Activated CD8-positive, alpha-beta T cell treated with anti-CD3 and anti-CD28 coated beads for 36 hours (primary cell): ENCODE measurements around the gene CPXM2. TPM values are rescaled to one million over a fixed set of nuclear protein-coding genes. Genes with fewer than 3 reads are reported as not detected.

Experiments used
- ATAC-seq: fragments of 200-7000 bp; cut with Tn5 transposase; one replicate; pipeline ENCODE4 v1.10.0; 2021; ENCODE audit warnings: mild to moderate bottlenecking, moderate library complexity
- CTCF ChIA-PET: fragments of 350-600 bp; sonication (Branson Sonifier 250); formaldehyde crosslinking; loops from one replicate; lab custom pipeline; 2021; ENCODE audit warnings: antibody characterized with exemption; lab: Charles Lee
- POLR2A ChIA-PET: fragments of 350-600 bp; sonication (Branson Sonifier 250); formaldehyde crosslinking; loops from one replicate; lab custom pipeline; 2021; ENCODE audit warnings: antibody characterized with exemption; lab: Charles Lee
- DNase-seq: peaks from one replicate; pipeline ENCODE4 v3.0.0-alpha.2; 2020
- H3K27ac Mint-ChIP-seq: one replicate; pipeline ENCODE4 v1.8.0; 2021; ENCODE audit warnings: mild to moderate bottlenecking, mixed read lengths
- H3K27me3 Mint-ChIP-seq: one replicate; pipeline ENCODE4 v1.8.0; 2021; ENCODE audit warnings: mixed read lengths
- H3K36me3 Mint-ChIP-seq: one replicate; pipeline ENCODE4 v1.8.0; 2021; ENCODE audit warnings: low read depth, mixed read lengths
- H3K4me1 Mint-ChIP-seq: one replicate; pipeline ENCODE4 v1.8.0; 2021; ENCODE audit warnings: low read depth, mixed read lengths
- H3K4me3 Mint-ChIP-seq: one replicate; pipeline ENCODE4 v1.8.0; 2021; ENCODE audit warnings: mild to moderate bottlenecking, moderate library complexity, mixed read lengths
- H3K9me3 Mint-ChIP-seq: one replicate; pipeline ENCODE4 v1.8.0; 2021; ENCODE audit warnings: mixed read lengths
- intact Hi-C: fragments of 100-400 bp; cut with micrococcal nuclease; formaldehyde crosslinking; loops from one replicate; pipeline ENCODE4 v1.10.0; 2022
- total RNA-seq, 2 experiments: library from RNA; stranded (reverse); gene quantifications; one replicate each; pipeline ENCODE4 v1.2.3, GENCODE V29; 2021
- TF ChIP-seq, protein P1 (sequence below): fragments of 200-600 bp; IDR thresholded peaks from one replicate; pipeline ENCODE4 v1.8.0; 2022; ENCODE audit warnings: antibody characterized with exemption, mild to moderate bottlenecking

CPXM2 gene
- total RNA-seq, 2 experiments from 2014 or later, result not detected

DNA sequence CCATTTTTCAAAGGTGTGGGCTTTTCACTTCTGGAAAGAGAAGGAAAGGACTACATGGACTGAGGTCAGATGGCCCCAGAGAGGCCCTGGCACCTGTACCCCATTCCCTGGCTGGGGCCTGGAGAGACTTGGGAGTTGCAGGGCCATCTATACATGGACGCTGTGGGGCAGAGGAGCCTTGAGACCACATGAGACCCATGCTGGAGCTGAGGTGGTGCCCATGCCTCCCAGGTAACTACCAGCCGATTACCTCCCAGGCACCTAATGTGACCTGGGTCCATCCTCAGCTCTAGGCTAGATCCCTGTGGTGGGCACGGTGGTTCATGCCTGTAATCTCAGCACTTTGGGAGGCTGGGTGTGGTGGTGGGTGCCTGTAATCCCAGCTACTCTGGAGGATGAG lies 144.2 kb downstream of the CPXM2 start:
- Mint-ChIP-seq H3K36me3 (no peaks in the 10 kb centered on the region), H3K27ac (no peak overlapping the region), H3K27me3 (peaks cover 8% of the 10 kb centered on the region), H3K4me1 (no peaks in the 10 kb centered on the region), H3K4me3 (no peak overlapping the region), H3K9me3 (no peaks in the 10 kb centered on the region)
- ChIA-PET POLR2A (no interaction called here), CTCF (no interaction called here)
- intact Hi-C loops, result no loop called here
- DNase-seq (no peak), ATAC-seq (no peak)
- TF ChIP-seq, protein P1, sequence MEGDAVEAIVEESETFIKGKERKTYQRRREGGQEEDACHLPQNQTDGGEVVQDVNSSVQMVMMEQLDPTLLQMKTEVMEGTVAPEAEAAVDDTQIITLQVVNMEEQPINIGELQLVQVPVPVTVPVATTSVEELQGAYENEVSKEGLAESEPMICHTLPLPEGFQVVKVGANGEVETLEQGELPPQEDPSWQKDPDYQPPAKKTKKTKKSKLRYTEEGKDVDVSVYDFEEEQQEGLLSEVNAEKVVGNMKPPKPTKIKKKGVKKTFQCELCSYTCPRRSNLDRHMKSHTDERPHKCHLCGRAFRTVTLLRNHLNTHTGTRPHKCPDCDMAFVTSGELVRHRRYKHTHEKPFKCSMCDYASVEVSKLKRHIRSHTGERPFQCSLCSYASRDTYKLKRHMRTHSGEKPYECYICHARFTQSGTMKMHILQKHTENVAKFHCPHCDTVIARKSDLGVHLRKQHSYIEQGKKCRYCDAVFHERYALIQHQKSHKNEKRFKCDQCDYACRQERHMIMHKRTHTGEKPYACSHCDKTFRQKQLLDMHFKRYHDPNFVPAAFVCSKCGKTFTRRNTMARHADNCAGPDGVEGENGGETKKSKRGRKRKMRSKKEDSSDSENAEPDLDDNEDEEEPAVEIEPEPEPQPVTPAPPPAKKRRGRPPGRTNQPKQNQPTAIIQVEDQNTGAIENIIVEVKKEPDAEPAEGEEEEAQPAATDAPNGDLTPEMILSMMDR, result no peak

DNA sequence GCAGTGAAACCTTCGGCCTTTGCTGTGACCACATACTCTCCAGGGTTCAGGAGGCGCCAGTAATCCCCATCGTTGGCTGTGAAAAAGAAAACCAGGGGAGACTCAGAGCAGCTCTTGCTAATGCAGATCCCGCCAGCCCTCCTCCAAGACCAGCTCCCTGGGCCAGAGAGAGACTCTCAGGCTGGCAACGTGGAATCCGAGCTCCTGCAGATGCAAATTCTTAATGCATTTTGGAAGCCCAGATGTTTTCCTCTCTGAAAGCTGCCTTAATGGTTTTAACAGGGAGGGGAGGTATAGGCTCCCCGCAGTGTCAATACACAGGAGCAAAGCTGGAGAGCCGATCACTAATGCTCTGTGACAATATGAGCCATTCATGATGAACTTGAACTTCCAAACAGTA lies 144.7 kb downstream of the CPXM2 start:
- intact Hi-C loops, result no loop called here

DNA sequence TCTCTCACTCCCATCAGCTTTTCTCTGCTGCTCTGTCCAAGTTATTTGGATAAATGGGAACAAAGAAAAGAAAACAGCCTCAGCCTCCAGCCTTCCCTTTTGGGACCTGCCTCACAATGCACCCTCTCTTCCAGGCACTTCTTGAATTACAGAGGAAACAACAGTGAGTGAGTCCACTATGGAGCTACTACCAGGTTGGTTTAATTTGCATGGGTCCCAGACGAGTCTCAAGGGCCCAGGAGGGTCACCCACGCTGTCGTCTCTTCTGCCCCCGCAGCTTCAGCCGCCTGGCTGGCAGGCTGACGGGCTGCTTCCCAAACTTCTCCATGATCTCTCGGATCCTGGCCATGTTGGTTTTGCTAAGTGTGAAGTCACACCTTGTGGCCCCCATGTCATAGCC lies 145.1 kb downstream of the CPXM2 start:
- H3K27ac Mint-ChIP-seq, result no peak overlapping the region
- CTCF ChIA-PET, result interaction anchor here (0.7 kb wide), 1 partner anchor 29 kb away, joined by 3 read pairs; no protein-coding TSS in a partner anchor
- H3K4me1 Mint-ChIP-seq, result no peaks in the 10 kb centered on the region
- intact Hi-C loops, result no loop called here
- ATAC-seq (no peak), DNase-seq (no peak)
- H3K9me3 Mint-ChIP-seq, result no peaks in the 10 kb centered on the region
- H3K27me3 Mint-ChIP-seq, result peaks cover 8% of the 10 kb centered on the region
- POLR2A ChIA-PET, result no interaction called here
- H3K4me3 Mint-ChIP-seq, result no peak overlapping the region
- TF ChIP-seq, protein P1, result no peak
- no peaks in the 10 kb centered on the region for H3K36me3 Mint-ChIP-seq

More for the DNA sequence above, 144.7 kb downstream of the CPXM2 start:
- Mint-ChIP-seq H3K4me1 (no peaks in the 10 kb centered on the region), H3K27ac (no peak overlapping the region), H3K27me3 (peaks cover 8% of the 10 kb centered on the region), H3K9me3 (no peaks in the 10 kb centered on the region), H3K4me3 (no peak overlapping the region), H3K36me3 (no peaks in the 10 kb centered on the region)
- DNase-seq (no peak), ATAC-seq (no peak)
- ChIA-PET CTCF (no interaction called here), POLR2A (no interaction called here)
- TF ChIP-seq, protein P1, result no peak

DNA sequence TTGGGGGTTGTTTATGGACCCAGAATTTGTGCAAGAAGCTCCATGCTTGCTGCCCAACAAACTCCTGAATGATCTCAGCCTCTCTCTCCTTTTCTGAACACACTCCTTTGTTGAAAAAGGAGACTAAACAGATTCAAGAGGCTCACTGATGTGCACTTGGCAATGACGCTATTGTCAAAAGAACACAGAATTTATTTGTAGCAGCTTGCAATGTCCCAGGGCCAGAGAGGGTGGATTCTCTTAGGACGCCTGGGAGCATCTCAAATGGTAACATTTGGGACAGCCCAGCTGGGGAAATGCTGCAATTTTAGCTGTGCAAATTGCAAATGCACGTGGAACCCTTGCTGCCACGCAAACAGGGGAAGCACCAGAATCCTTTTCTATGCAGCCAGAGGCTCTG lies 145.5 kb downstream of the CPXM2 start:
- CTCF ChIA-PET, result interaction anchor here (0.7 kb wide), 1 partner anchor 28 kb away, joined by 3 read pairs; no protein-coding TSS in a partner anchor
- no peak for DNase-seq
- H3K36me3 Mint-ChIP-seq, result no peaks in the 10 kb centered on the region

DNA sequence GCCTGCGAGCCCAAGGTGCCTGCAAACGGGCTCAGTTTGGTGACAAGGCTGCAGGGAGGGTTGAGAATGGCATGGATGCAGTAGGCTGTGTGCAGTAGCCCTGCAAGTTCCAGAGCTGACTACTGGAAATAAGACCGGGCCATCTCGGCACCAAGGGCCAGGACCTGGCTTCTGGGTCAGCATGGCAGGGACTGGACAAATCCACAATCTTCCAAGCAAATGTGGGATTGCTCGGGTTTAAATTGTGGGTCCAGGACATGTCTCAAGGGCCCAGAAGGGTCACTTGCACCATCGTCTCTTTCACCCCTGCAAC lies 147.4 kb downstream of the CPXM2 start:
- TF ChIP-seq, protein P1, result no peak
- no peak for ATAC-seq

More for the DNA sequence above, 145.5 kb downstream of the CPXM2 start:
- H3K4me3 Mint-ChIP-seq, result no peak overlapping the region
- no peak for ATAC-seq
- no peaks in the 10 kb centered on the region for H3K4me1 Mint-ChIP-seq
- H3K27ac Mint-ChIP-seq, result no peak overlapping the region
- intact Hi-C loops, result no loop called here
- POLR2A ChIA-PET, result no interaction called here
- H3K27me3 Mint-ChIP-seq, result peaks cover 5% of the 10 kb centered on the region
- TF ChIP-seq, protein P1, result no peak
- no peaks in the 10 kb centered on the region for H3K9me3 Mint-ChIP-seq

More for the DNA sequence above, 147.4 kb downstream of the CPXM2 start:
- CTCF ChIA-PET, result no interaction called here
- Mint-ChIP-seq H3K9me3 (no peaks in the 10 kb centered on the region), H3K4me1 (no peaks in the 10 kb centered on the region), H3K27me3 (peaks cover 4% of the 10 kb centered on the region), H3K36me3 (no peaks in the 10 kb centered on the region), H3K27ac (no peak overlapping the region), H3K4me3 (no peak overlapping the region)
- no peak for DNase-seq
- POLR2A ChIA-PET, result no interaction called here
- intact Hi-C loops, result no loop called here
